Mammary epithelial cell (primary cell): Measurements from ENCODE around the gene NTM.

Experiments used
- CTCF ChIP-seq, 2 donors: IDR thresholded peaks in 1 of 2; conservative IDR thresholded peaks in 1 of 2; 2 replicates each; pipeline ENCODE4 v1.5.1; 2011 to 2012; ENCODE audit warnings: inconsistent platforms in 2 of 2, low read length in 2 of 2, mild to moderate bottlenecking in 2 of 2, control low read depth in 1 of 2, low read depth in 1 of 2; ENCODE audit not compliant: insufficient read depth in 1 of 2; ENCODE audit errors: extremely low read depth in 1 of 2
- EZH2 ChIP-seq: IDR thresholded peaks from 2 replicates; pipeline ENCODE4 v1.6.1; 2012; ENCODE audit warnings: low read length, inconsistent platforms, borderline replicate concordance

GRCh38 chr11:131686836-131687235, 316.4 kb downstream of the NTM start:
- TF ChIP-seq CTCF (conservative IDR thresholded peaks at IDR 0.05 in 1 of 2, IDR thresholded peaks at IDR 0.05 in 1 of 2; ENCODE audit: extremely low read depth in 1 of 2, insufficient read depth in 1 of 2, low read depth in 1 of 2, low read length in 2 of 2): no peak
- TF ChIP-seq EZH2: no peak
